Measurements from ENCODE around the gene EVA1B. TPM values are rescaled to one million over a fixed set of nuclear protein-coding genes. Genes with fewer than 3 reads are reported as not detected.

The EVA1B gene
- total and polyA plus RNA-seq, 2 donors (not counting 3 experiments of a cell fraction or from before 2014, with no cell fraction given) = 64.7 to 132 TPM

DNA sequence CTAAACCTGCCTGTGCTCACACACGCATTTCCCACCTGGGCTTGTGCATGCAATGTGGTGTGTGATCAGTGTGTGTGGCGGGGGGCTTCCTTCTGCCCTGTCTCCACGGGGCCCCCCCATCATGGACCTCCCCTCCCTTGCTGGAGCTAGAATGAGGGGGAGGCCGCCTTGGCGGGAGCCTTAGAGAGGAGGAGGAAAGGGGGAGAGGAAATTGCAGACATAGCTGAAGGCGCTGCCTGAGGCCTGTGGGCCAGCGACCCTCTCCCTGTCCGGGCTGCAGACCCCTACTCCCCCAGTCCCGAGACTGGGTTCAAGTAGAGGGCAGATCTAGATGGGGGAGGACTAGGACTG is 883 bp upstream of the EVA1B start:
- CTCF ChIA-PET = interaction anchor here (1.2 to 3.1 kb wide), 7 partner anchors 18 to 163 kb away, joined by 3 to 17 read pairs (median 5); no protein-coding TSS in a partner anchor

More for the DNA sequence above, 883 bp upstream of the EVA1B start:
- no peak overlapping the region for H3K4me2 ChIP-seq (ENCODE audit: insufficient read depth, low read length)
- TF ChIP-seq POLR2A (IDR thresholded peaks at IDR 0.05; ENCODE audit: low read depth, low read length) (no peak), GATA2 (IDR thresholded peaks at IDR 0.05; ENCODE audit: insufficient read depth, insufficient read length, low read depth, low read length) (no peak), EZH2 (IDR thresholded peaks at IDR 0.05; ENCODE audit: borderline replicate concordance, low read depth, low read length, severe bottlenecking) (no peak), JUN (IDR thresholded peaks at IDR 0.05; ENCODE audit: borderline replicate concordance, insufficient read depth, insufficient read length, low read depth) (no peak), FOS (IDR thresholded peaks at IDR 0.05; ENCODE audit: borderline replicate concordance, insufficient read depth, low read length) (no peak), CTCF (IDR thresholded peaks at IDR 0.05; ENCODE audit: extremely low read depth in 1 of 2, insufficient read depth in 1 of 2, low read depth in 1 of 2, low read length in 2 of 2) (no peak), MAX (IDR thresholded peaks at IDR 0.05; ENCODE audit: insufficient read depth, insufficient read length) (no peak), MYC (IDR thresholded peaks at IDR 0.05; ENCODE audit: low read depth, low read length) (no peak), POLR2AphosphoS5 (IDR thresholded peaks at IDR 0.05; ENCODE audit: insufficient read depth, low read depth, low read length) (no peak)
- BruUV-seq (replicated peaks) = no TSS peak
- intact Hi-C loops (cut with micrococcal nuclease) (no loop called here), dilution Hi-C loops (cut with MboI; ENCODE audit: extremely low pct_ligation_motif_present, low sequenced_read_pairs) (no loop called here)
- no peaks in the 10 kb centered on the region for H4K20me1 ChIP-seq (replicated peaks; ENCODE audit: control insufficient read depth, extremely low read depth, insufficient read depth, low read length)
- H3K9ac ChIP-seq (replicated peaks; ENCODE audit: extremely low read depth, insufficient read depth, low read length) = no peak overlapping the region
- H3K4me1 ChIP-seq (ENCODE audit: control insufficient read depth, extremely low read depth, insufficient read depth, low read length) = peaks cover 21% of the 10 kb centered on the region
- POLR2A ChIA-PET = no interaction called here
- H3K27ac ChIP-seq (ENCODE audit: insufficient read depth, low read depth, low read length) = no peak overlapping the region
- FAIRE-seq (no peak), DNase-seq (ENCODE audit: low read depth, low spot score) (no peak)
- peaks cover 14% of the 10 kb centered on the region for H3K79me2 ChIP-seq (ENCODE audit: control insufficient read depth, insufficient read depth, low read length)
- H3K9me3 ChIP-seq (replicated peaks; ENCODE audit: control insufficient read depth, insufficient read depth, low read length) = no peaks in the 10 kb centered on the region
- no peak overlapping the region for H2AFZ ChIP-seq (ENCODE audit: low read depth, low read length)
- no peak overlapping the region for H3K4me3 ChIP-seq (replicated peaks in 1 of 3; ENCODE audit: insufficient read depth in 1 of 3, low read depth in 1 of 3, low read length in 3 of 3)
- no peaks in the 10 kb centered on the region for H3K27me3 ChIP-seq (ENCODE audit: control insufficient read depth in 2 of 2, insufficient read depth in 2 of 2, low read length in 2 of 2)
- H3K9me1 ChIP-seq (replicated peaks; ENCODE audit: control insufficient read depth, extremely low read depth, insufficient read depth, low read length) = no peaks in the 10 kb centered on the region
- H3K36me3 ChIP-seq (ENCODE audit: control insufficient read depth in 2 of 2, extremely low read depth in 1 of 2, insufficient read depth in 2 of 2, low read length in 2 of 2) = peaks cover 0 to 5% of the 10 kb centered on the region in 2 experiments

All from endothelial cell of umbilical vein (primary cell).